ENCODE results near the gene GDAP1L1.

Gene GDAP1L1

DNA sequence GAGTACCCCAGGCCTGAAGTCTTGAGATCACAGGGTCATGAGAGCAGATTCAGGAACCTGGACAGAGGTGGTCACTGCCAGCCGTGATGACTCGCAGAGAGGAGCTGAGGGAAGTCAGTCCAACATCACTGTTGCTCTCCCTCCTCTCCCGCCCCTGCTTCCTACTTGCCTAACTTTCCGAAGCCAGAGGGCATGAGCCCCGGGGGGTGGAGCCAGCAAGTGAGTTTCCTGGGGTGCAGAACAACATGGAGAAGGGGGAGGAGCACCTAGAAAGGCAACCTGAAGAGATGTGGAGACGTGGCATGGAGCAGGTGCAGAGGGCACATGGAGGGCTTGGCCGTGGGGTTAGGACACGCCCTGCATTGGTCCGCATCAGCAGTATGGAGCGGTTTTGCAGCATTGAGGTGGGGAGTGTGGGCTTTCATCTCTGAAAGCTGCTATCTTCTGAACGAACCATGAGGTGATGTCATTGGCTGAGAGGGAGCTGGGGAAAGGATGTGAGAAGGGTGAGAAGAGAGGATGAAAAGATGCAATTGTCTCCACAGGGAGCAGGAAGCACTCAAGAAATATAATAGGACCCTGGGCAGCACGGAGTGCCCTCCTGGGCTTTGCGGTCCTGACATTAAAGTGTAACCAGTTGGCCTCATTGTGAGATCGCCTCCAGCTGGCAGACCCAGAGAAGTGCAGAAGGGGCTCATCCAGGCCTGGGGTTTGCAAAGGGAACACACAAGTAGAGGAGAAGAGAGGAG, 25.0 kb downstream of the GDAP1L1 start:
- Histone ChIP-seq H3K36me3 (ENCODE audit: control insufficient read depth, insufficient read depth, low read length) (no peaks in the 10 kb centered on the region), H3K4me1 (ENCODE audit: control insufficient read depth, insufficient read depth, low read length) (no peaks in the 10 kb centered on the region), H3K9me3 (ENCODE audit: control insufficient read depth, low read length) (no peaks in the 10 kb centered on the region), H3K9ac (ENCODE audit: low read length) (no peak overlapping the region), H3K27me3 (ENCODE audit: control insufficient read depth, insufficient read depth, low read length) (no peaks in the 10 kb centered on the region), H3K4me3 (ENCODE audit: low read length) (no peak overlapping the region)

DNA sequence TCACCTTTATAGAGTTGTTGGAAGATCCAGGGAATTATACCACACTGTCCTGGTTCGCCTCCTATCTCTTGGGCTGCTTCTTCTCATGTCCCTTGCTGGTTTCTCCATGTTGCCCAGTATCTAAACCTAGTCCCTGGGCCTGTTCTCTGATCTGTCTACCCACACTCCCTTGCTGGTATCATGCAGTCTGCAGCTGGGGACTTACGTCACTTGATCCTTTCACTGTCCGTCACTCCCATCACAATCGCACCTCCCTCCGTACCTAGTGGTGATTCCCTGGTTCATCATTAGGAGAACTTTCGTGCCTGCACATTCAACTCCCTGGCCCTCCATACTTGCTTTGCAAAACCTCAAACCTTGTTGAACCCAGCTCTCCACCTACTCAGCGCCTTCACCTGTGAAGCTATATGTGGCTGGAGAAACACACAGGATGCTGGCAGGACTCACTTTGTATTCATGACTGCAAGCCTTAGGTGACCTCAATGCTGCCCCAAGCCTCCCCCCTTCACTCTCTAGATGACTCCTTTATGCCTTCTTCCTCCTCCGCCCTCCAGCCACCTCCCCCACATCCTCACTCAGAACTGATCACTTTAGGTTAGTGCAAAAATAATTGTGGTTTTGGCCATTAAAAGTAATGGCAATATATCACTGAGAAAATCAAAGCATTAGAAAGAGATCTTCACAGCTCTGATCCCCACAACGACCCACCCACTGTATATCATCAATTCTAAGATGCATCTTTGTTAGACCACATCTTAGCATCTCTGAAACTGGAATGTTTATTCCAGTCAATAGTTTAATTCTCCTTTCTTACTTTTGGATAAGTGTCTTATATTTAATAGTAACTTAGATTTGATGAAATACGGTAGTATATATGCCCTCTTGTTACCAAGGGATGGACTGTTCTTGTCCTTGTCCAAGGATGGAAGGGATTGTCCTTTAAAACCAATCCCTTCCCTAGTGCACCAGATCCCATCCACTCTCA, 26.4 kb downstream of the GDAP1L1 start:
- no peaks in the 10 kb centered on the region for H3K27me3 ChIP-seq (ENCODE audit: control insufficient read depth, insufficient read depth, low read length)
- H3K4me1 ChIP-seq (ENCODE audit: control insufficient read depth, insufficient read depth, low read length) = no peaks in the 10 kb centered on the region
- no peaks in the 10 kb centered on the region for H3K9me3 ChIP-seq (ENCODE audit: control insufficient read depth, low read length)
- no peak overlapping the region for H3K9ac ChIP-seq (ENCODE audit: low read length)
- no peak overlapping the region for H3K4me3 ChIP-seq (ENCODE audit: low read length)
- no peaks in the 10 kb centered on the region for H3K36me3 ChIP-seq (ENCODE audit: control insufficient read depth, insufficient read depth, low read length)

DNA sequence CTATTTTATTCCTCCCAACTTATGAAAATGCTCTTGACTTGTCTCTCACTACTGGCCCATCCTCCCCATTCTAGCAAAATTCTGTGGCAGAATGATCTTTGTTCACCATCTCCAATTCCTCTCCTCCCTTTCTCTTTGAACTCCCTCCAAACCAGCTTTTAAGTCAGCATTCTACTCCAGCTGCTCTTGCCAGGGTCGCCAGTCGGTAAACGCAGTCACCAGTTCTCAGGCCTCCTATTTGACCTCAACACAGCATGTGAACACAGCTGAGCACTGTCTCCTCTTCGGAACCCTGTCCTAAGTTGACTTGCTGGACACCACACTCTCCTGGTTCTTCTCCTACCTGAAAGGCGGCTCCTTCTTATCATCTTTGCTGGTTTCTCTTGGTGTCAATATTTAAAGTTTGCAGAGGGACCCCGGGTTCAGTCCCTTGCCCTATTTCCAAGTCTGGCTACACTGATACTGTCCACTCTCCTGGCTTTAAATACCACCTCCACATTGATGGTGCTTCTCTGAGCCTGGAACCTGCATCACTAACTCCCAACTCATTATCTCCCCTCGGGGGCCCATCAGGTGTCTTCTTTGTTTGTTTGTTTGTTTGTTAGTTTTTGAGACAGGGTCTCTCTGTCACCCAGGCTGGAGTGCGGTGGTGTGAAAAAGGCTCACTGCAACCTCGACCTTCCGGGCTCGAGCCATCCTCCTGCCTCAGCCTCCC, 27.4 kb downstream of the GDAP1L1 start:
- Histone ChIP-seq H3K4me3 (ENCODE audit: low read length) (no peak overlapping the region), H3K27me3 (ENCODE audit: control insufficient read depth, insufficient read depth, low read length) (no peaks in the 10 kb centered on the region), H3K9me3 (ENCODE audit: control insufficient read depth, low read length) (no peaks in the 10 kb centered on the region)

DNA sequence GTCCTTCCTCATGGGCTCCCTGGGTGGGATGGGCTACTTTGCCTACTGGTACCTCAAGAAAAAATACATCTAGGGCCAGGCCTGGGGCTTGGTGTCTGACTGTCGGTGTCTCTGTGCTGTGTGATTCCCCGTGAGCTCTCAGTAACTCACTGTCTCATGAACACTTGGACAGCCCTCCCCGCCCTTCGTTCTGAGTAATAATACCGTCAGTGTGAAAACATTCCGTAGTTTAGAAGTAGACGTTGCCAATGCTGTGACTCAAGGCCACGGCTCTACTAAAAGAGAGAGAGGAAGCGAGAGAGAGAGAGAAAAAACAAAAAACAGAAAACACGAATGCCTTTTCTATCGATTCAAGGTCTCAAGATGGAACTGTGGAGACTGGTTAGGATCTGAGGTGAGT, 32.1 kb downstream of the GDAP1L1 start:
- H3K9ac ChIP-seq (ENCODE audit: low read length) = no peak overlapping the region

More for the DNA sequence above, 27.4 kb downstream of the GDAP1L1 start:
- H3K9ac ChIP-seq (ENCODE audit: low read length) = no peak overlapping the region
- H3K36me3 ChIP-seq (ENCODE audit: control insufficient read depth, insufficient read depth, low read length) = no peaks in the 10 kb centered on the region
- H3K4me1 ChIP-seq (ENCODE audit: control insufficient read depth, insufficient read depth, low read length) = no peaks in the 10 kb centered on the region

DNA sequence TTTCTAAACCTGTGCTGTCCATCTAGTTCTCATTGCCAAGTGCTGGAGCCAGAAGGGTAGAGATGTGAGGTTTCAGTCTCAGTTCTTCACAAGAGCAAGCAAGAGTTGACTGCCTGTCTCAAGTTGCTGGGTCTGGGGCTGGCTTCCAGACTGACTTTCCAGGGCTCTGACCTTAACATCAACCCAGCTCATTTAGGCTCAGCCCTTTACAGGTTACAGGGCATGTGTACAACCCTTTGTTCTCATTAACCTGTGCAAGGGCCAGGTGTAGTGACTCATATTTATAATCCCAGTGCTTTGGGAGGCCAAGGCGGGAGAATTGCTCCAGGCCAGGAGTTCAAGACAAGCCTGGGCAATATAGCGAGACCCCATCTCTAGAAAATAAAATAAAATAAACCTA, 33.3 kb downstream of the GDAP1L1 start:
- Histone ChIP-seq H3K9ac (ENCODE audit: low read length) (no peak overlapping the region), H3K9me3 (ENCODE audit: control insufficient read depth, low read length) (no peaks in the 10 kb centered on the region), H3K4me1 (ENCODE audit: control insufficient read depth, insufficient read depth, low read length) (no peaks in the 10 kb centered on the region), H3K27me3 (ENCODE audit: control insufficient read depth, insufficient read depth, low read length) (no peaks in the 10 kb centered on the region), H3K36me3 (ENCODE audit: control insufficient read depth, insufficient read depth, low read length) (no peaks in the 10 kb centered on the region), H3K4me3 (ENCODE audit: low read length) (no peak overlapping the region)

More for the DNA sequence above, 32.1 kb downstream of the GDAP1L1 start:
- no peaks in the 10 kb centered on the region for H3K4me1 ChIP-seq (ENCODE audit: control insufficient read depth, insufficient read depth, low read length)
- H3K36me3 ChIP-seq (ENCODE audit: control insufficient read depth, insufficient read depth, low read length) = no peaks in the 10 kb centered on the region
- H3K4me3 ChIP-seq (ENCODE audit: low read length) = no peak overlapping the region
- H3K27me3 ChIP-seq (ENCODE audit: control insufficient read depth, insufficient read depth, low read length) = no peaks in the 10 kb centered on the region
- no peaks in the 10 kb centered on the region for H3K9me3 ChIP-seq (ENCODE audit: control insufficient read depth, low read length)

DNA sequence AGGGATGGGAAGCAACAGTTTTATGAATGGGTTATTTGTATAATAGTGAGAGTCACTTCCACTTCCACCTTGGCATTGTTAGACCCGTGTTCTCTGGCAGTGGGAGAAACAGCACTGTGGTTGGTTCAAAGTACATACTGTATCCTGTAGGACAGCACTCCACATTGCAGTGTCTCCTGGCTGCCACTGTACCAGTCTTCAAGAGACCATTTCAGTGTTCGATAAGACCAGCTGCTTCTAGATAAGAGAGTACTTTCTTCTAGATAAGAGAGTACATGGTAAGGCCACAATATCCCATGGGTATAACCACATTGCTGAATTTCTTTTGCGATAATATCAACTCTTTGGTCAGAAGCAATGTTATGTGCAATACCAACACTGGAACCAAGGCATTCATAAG, 35.1 kb downstream of the GDAP1L1 start:
- Histone ChIP-seq H3K4me1 (ENCODE audit: control insufficient read depth, insufficient read depth, low read length) (no peaks in the 10 kb centered on the region), H3K9me3 (ENCODE audit: control insufficient read depth, low read length) (no peaks in the 10 kb centered on the region), H3K4me3 (ENCODE audit: low read length) (no peak overlapping the region), H3K36me3 (ENCODE audit: control insufficient read depth, insufficient read depth, low read length) (no peaks in the 10 kb centered on the region), H3K9ac (ENCODE audit: low read length) (no peak overlapping the region), H3K27me3 (ENCODE audit: control insufficient read depth, insufficient read depth, low read length) (no peaks in the 10 kb centered on the region)

DNA sequence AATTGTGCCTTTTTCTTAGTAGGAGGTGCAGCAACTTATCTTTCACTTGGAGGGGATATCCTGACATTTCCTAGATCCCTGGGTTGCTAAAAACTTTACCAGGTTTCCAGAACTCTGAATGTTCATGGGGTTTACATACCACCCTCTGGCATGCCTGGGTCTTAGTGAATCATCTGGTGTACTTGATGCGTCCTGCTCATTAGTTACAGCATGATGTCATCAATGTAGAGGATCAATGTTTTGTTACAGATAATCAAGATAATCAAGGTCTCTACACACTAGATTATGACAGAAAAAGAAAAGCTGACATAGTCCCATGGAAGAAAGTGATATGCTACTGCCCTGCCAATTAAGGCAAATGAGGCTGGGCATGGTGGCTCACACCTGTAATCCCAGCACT, 36.9 kb downstream of the GDAP1L1 start:
- Histone ChIP-seq H3K4me1 (ENCODE audit: control insufficient read depth, insufficient read depth, low read length) (no peaks in the 10 kb centered on the region), H3K4me3 (ENCODE audit: low read length) (no peak overlapping the region), H3K36me3 (ENCODE audit: control insufficient read depth, insufficient read depth, low read length) (no peaks in the 10 kb centered on the region), H3K9me3 (ENCODE audit: control insufficient read depth, low read length) (no peaks in the 10 kb centered on the region), H3K9ac (ENCODE audit: low read length) (no peak overlapping the region), H3K27me3 (ENCODE audit: control insufficient read depth, insufficient read depth, low read length) (no peaks in the 10 kb centered on the region)

DNA sequence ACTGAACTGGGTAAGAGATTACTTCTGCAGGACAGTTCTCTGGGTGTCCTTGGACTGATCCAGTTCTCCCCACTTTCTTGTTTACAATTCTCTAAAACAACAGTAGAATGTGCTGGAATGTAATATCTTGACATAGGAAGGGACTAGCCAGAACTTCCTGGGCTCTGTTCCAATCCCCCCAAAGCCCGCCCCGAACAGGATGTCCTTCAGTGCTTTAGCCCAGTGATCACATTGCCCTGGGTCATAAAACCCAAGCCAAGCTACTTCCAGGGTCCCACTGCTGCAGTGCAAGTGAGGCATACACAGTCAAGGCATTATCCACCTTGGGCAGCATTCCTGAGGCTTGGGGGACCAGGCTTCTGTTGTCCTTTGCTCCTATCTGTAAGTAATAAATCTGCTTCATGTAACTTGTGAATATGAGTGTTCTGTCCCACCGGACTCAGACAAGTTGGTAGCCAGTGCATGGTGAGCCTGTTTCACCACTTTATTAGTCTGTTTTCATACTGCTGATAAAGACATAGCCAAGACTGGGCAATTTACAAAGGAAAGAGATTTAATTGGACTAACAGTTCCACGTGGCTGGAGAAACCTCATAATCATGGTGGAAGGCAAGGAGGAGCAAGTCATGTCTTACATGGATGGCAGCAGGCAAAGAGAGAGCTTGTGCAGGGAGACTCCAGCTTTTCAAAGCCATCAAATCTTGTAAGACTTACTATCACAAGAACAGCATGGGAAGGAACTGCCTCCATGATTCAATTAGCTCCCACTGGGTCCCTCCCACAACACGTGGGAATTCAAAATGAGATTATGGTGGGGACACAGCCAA, 40.4 kb downstream of the GDAP1L1 start:
- Histone ChIP-seq H3K27me3 (ENCODE audit: control insufficient read depth, insufficient read depth, low read length) (no peaks in the 10 kb centered on the region), H3K9ac (ENCODE audit: low read length) (no peak overlapping the region), H3K9me3 (ENCODE audit: control insufficient read depth, low read length) (no peaks in the 10 kb centered on the region), H3K4me3 (ENCODE audit: low read length) (no peak overlapping the region), H3K4me1 (ENCODE audit: control insufficient read depth, insufficient read depth, low read length) (no peaks in the 10 kb centered on the region), H3K36me3 (ENCODE audit: control insufficient read depth, insufficient read depth, low read length) (no peaks in the 10 kb centered on the region)

DNA sequence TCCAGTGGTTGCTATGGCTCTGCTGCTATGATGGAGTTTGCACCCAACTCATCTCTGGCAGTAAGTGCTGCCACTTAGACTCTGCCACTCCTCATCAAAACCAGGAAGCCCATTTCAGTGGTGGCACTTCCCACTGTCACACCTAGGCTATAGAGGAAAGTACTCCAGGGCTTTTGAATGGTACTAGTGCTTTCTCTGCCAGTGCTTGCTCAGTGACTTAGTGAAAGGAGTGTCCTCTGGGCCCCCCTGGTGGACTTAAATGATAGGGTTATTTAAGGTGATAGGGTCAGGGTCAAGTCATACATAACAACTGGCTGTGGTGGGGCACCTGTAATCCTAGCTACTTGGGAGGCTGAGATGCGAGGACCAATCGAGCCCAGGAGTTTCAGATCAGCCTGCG, 41.1 kb downstream of the GDAP1L1 start:
- H3K9me3 ChIP-seq (ENCODE audit: control insufficient read depth, low read length) = no peaks in the 10 kb centered on the region
- H3K36me3 ChIP-seq (ENCODE audit: control insufficient read depth, insufficient read depth, low read length) = no peaks in the 10 kb centered on the region
- no peaks in the 10 kb centered on the region for H3K27me3 ChIP-seq (ENCODE audit: control insufficient read depth, insufficient read depth, low read length)
- no peak overlapping the region for H3K9ac ChIP-seq (ENCODE audit: low read length)
- no peaks in the 10 kb centered on the region for H3K4me1 ChIP-seq (ENCODE audit: control insufficient read depth, insufficient read depth, low read length)
- no peak overlapping the region for H3K4me3 ChIP-seq (ENCODE audit: low read length)

DNA sequence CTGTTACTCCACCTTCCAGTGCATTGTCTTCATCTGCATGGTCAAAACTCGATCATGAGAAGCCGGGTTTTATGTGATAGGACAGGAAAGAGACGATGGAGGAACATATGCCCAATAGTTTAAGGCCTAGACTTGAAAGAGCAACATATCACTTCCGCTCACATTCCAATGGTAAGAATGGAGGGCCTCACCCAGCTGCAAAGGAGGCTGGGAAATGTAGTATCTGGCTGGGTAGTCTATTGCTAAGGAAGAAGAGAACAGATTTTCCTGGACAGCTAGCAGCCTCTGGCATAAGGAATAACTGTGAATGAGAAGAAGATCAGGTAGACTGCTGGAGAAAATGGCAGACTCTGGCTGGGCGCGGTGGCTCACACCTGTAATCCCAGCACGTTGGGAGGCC, 44.6 kb downstream of the GDAP1L1 start:
- no peaks in the 10 kb centered on the region for H3K9me3 ChIP-seq (ENCODE audit: control insufficient read depth, low read length)
- no peaks in the 10 kb centered on the region for H3K27me3 ChIP-seq (ENCODE audit: control insufficient read depth, insufficient read depth, low read length)
- no peaks in the 10 kb centered on the region for H3K4me1 ChIP-seq (ENCODE audit: control insufficient read depth, insufficient read depth, low read length)
- H3K9ac ChIP-seq (ENCODE audit: low read length) = no peak overlapping the region
- no peaks in the 10 kb centered on the region for H3K36me3 ChIP-seq (ENCODE audit: control insufficient read depth, insufficient read depth, low read length)
- H3K4me3 ChIP-seq (ENCODE audit: low read length) = no peak overlapping the region

DNA sequence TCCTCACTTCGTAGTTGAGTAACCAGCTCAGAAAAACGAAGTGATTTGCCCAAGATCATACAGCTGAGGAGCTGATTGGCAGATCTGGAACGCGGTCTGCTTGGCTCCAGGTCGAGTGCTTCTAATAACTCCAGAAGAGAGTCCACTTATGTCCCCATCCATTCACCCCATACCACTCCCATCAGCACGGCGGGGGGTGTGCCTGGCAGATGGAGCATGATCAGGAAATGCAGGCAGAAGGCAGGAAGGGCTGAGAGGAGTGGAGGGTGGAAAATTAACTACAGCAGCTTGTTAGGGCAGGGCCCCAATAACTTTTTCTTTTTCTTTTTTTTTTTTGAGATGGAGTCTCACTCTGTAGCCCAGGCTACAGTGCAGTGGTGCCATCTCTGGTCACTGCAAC, 48.9 kb downstream of the GDAP1L1 start:
- Histone ChIP-seq H3K36me3 (ENCODE audit: control insufficient read depth, insufficient read depth, low read length) (no peaks in the 10 kb centered on the region), H3K4me1 (ENCODE audit: control insufficient read depth, insufficient read depth, low read length) (no peaks in the 10 kb centered on the region), H3K4me3 (ENCODE audit: low read length) (no peak overlapping the region), H3K9me3 (ENCODE audit: control insufficient read depth, low read length) (no peaks in the 10 kb centered on the region), H3K9ac (ENCODE audit: low read length) (no peak overlapping the region), H3K27me3 (ENCODE audit: control insufficient read depth, insufficient read depth, low read length) (no peaks in the 10 kb centered on the region)

Data from mucosa of stomach (tissue), 1 donor.